Measurements from ENCODE around the gene ATP13A2. TPM values are rescaled to one million over a fixed set of nuclear protein-coding genes. Genes with fewer than 3 reads are reported as not detected.
A peak's percentile ranks its signal among the peaks of the same experiment; 100 is the strongest.

ATP13A2 gene
- total RNA-seq, 1 experiment from 2014 or later: 61.3 TPM

DNA sequence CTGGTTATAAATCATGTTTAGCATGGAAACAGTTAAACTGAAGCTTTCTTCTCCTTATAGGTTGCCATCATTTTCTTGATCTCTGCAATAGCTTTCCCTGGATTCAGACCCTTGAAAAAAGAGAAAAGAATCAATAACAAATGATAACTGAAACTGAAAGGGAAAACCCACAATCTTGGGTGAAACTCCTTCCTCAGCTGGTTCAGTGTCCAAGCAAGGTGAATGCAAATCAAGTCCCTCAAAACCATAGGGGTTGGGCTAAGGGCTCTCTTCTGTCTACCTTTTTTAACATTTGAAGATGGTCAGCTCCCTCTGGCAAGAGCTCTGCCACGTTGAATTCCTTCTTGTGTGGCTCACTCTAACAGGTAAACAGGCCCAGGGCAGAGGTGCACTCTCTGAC, 7.1 kb upstream of the ATP13A2 start:
- intact Hi-C loops (cut with micrococcal nuclease): no loop called here
- Mint-ChIP-seq H3K36me3 (ENCODE audit: insufficient read depth, unreplicated experiment) (peaks cover 60% of the 10 kb centered on the region), H3K4me1 (ENCODE audit: insufficient read depth, unreplicated experiment) (peaks cover 4% of the 10 kb centered on the region), H3K4me3 (ENCODE audit: unreplicated experiment) (no peak overlapping the region), H3K9me3 (ENCODE audit: unreplicated experiment) (no peaks in the 10 kb centered on the region), H3K27me3 (ENCODE audit: insufficient read depth, unreplicated experiment) (no peaks in the 10 kb centered on the region), H3K27ac (ENCODE audit: low read depth, unreplicated experiment) (no peak overlapping the region)
- POLR2A ChIA-PET: interaction anchor here (0.8 to 1.3 kb wide), 2 partner anchors 9 to 114 kb away, joined by 4 read pairs; no protein-coding TSS in a partner anchor
- no peak for DNase-seq (ENCODE audit: unreplicated experiment)
- CTCF ChIA-PET: interaction anchor here (0.7 to 1.0 kb wide), 2 partner anchors 20 to 67 kb away, joined by 3 read pairs; no protein-coding TSS in a partner anchor
- TF ChIP-seq, protein P1, sequence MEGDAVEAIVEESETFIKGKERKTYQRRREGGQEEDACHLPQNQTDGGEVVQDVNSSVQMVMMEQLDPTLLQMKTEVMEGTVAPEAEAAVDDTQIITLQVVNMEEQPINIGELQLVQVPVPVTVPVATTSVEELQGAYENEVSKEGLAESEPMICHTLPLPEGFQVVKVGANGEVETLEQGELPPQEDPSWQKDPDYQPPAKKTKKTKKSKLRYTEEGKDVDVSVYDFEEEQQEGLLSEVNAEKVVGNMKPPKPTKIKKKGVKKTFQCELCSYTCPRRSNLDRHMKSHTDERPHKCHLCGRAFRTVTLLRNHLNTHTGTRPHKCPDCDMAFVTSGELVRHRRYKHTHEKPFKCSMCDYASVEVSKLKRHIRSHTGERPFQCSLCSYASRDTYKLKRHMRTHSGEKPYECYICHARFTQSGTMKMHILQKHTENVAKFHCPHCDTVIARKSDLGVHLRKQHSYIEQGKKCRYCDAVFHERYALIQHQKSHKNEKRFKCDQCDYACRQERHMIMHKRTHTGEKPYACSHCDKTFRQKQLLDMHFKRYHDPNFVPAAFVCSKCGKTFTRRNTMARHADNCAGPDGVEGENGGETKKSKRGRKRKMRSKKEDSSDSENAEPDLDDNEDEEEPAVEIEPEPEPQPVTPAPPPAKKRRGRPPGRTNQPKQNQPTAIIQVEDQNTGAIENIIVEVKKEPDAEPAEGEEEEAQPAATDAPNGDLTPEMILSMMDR (IDR thresholded peaks at IDR 0.05; ENCODE audit: unreplicated experiment): no peak
- no TSS peak for BruUV-seq (replicated peaks)

DNA sequence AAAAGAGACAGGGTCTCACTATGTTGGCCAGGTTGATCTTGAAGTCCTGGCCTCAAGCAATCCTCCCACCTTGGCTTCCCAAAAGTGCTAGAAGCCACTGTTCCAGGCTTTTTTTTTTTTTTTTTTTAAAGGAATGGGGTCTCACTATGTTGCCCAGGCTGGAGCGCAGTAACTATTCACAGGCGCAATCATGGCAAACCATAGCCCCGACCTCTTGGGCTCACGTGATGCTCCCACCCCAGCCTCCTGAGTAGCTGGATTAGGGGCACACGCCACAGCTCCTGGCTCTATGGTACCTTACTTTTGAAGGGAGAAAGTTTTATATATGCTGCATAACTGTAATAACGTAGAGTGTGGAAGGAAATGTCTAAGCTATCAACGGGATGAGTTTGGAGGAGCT, 5.7 kb upstream of the ATP13A2 start:
- CTCF ChIA-PET: interaction anchor here (0.7 kb wide), 1 partner anchor 29 kb away, joined by 5 read pairs; no protein-coding TSS in a partner anchor

DNA sequence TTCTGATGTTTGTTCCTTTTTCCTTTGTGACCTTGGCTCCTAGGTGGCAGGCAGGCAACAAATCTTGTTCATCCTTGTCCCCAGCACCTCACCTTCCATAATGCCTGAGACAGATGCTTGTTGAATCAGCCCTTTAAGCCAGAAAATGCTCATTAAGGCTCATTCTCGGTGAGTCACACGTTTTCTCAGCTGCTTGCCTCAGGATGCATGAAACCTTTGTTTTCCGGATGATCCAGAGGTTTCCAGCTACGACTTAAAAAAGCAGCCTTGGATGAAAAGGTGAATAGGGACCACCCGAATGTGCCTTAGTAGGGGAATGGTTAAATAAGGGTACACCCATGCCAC, 4.6 kb upstream of the ATP13A2 start:
- TF ChIP-seq, protein P1 (IDR thresholded peaks at IDR 0.05; ENCODE audit: unreplicated experiment): no peak
- Mint-ChIP-seq H3K36me3 (ENCODE audit: insufficient read depth, unreplicated experiment) (peaks cover 35% of the 10 kb centered on the region), H3K4me1 (ENCODE audit: insufficient read depth, unreplicated experiment) (peaks cover 18% of the 10 kb centered on the region), H3K4me3 (ENCODE audit: unreplicated experiment) (no peak overlapping the region), H3K27ac (ENCODE audit: low read depth, unreplicated experiment) (no peak overlapping the region), H3K9me3 (ENCODE audit: unreplicated experiment) (no peaks in the 10 kb centered on the region), H3K27me3 (ENCODE audit: insufficient read depth, unreplicated experiment) (no peaks in the 10 kb centered on the region)
- intact Hi-C loops (cut with micrococcal nuclease): no loop called here
- DNase-seq (ENCODE audit: unreplicated experiment): peak; percentile 55
- BruUV-seq (replicated peaks): TSS peak; percentile 20
- POLR2A ChIA-PET: interaction anchor here (1.6 kb wide), 1 partner anchor 13 kb away, joined by 5 read pairs; no protein-coding TSS in a partner anchor
- CTCF ChIA-PET: no interaction called here

More for the DNA sequence above, 5.7 kb upstream of the ATP13A2 start:
- BruUV-seq (replicated peaks): no TSS peak
- no peak overlapping the region for H3K27ac Mint-ChIP-seq (ENCODE audit: low read depth, unreplicated experiment)
- no peak for DNase-seq (ENCODE audit: unreplicated experiment)
- H3K4me1 Mint-ChIP-seq (ENCODE audit: insufficient read depth, unreplicated experiment): peaks cover 11% of the 10 kb centered on the region
- POLR2A ChIA-PET: interaction anchor here (1.0 kb wide), 1 partner anchor 113 kb away, joined by 3 read pairs; no protein-coding TSS in a partner anchor
- H3K27me3 Mint-ChIP-seq (ENCODE audit: insufficient read depth, unreplicated experiment): no peaks in the 10 kb centered on the region
- TF ChIP-seq, protein P1 (IDR thresholded peaks at IDR 0.05; ENCODE audit: unreplicated experiment): no peak
- H3K9me3 Mint-ChIP-seq (ENCODE audit: unreplicated experiment): no peaks in the 10 kb centered on the region
- H3K36me3 Mint-ChIP-seq (ENCODE audit: insufficient read depth, unreplicated experiment): peaks cover 46% of the 10 kb centered on the region
- intact Hi-C loops (cut with micrococcal nuclease): no loop called here
- H3K4me3 Mint-ChIP-seq (ENCODE audit: unreplicated experiment): no peak overlapping the region

DNA sequence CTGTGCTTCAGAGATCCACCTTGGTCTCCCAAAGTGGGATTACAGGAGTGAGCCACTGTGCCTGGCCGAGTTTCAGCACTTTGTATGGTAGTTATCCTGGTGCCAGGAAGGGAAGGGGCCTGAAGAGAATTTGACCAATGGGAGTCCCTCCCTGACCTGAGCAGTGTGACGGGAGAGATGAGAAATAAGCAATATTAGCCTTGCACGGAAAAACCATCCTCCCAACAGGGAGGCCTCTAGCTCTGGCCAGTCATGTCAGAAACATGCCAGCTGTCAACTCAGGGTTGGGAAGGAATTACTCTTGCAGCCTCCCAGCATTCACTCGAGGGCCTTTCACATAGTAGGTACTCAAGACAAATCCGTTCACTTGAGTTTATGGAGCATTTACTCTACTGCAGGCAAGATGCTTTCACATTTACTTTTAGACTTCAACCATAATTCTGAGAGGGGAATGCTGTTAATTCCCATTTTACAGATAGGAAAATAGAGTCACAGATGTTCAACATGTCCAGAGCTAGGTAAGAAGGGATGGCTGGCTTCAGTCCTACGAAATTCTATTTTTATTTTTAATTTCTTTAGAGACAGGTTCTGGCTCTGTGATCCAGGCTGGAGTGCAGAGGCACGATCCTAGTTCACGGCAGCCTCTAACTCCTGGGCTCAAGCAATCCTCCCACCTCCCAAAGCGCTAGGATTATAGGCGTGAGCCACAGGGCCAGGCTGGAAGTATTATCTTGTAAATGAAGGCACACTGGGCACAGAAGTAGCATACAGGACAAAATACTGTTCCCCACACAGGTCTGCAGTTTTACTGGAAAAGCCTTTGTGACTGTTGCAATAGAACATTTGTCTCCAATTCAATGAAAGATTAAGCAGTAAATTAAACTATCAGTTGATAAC, 3.2 kb upstream of the ATP13A2 start:
- Mint-ChIP-seq H3K4me3 (ENCODE audit: unreplicated experiment) (no peak overlapping the region), H3K9me3 (ENCODE audit: unreplicated experiment) (no peaks in the 10 kb centered on the region), H3K27me3 (ENCODE audit: insufficient read depth, unreplicated experiment) (no peaks in the 10 kb centered on the region), H3K4me1 (ENCODE audit: insufficient read depth, unreplicated experiment) (peaks cover 18% of the 10 kb centered on the region), H3K36me3 (ENCODE audit: insufficient read depth, unreplicated experiment) (peaks cover 22% of the 10 kb centered on the region), H3K27ac (ENCODE audit: low read depth, unreplicated experiment) (no peak overlapping the region)
- ChIA-PET POLR2A (interaction anchor here (0.6 to 1.6 kb wide), 2 partner anchors 11 to 93 kb away, joined by 3 to 5 read pairs; partner anchors contain the start of gene CROCC), CTCF (no interaction called here)
- BruUV-seq (replicated peaks): no TSS peak
- intact Hi-C loops (cut with micrococcal nuclease): loop anchor here (5.0 kb wide), 1 partner anchor 32 kb away; no protein-coding TSS in a partner anchor
- no peak for DNase-seq (ENCODE audit: unreplicated experiment)
- TF ChIP-seq, protein P1 (IDR thresholded peaks at IDR 0.05; ENCODE audit: unreplicated experiment): no peak

Data from MCF 10A (cell line).